Nephron progenitor cell (in vitro differentiated cells): ENCODE data around the gene OASL.

Experiments
- DNase-seq: peaks from one replicate; pipeline ENCODE4 v3.0.0; 2021
- H3K27ac Mint-ChIP-seq: 2 replicates; pipeline ENCODE4 v1.8.0; 2021; ENCODE audit warnings: mild to moderate bottlenecking, moderate library complexity, mixed read lengths
- H3K27me3 Mint-ChIP-seq: 2 replicates; pipeline ENCODE4 v1.8.0; 2021; ENCODE audit warnings: mild to moderate bottlenecking, low read depth, mixed read lengths; ENCODE audit not compliant: poor library complexity
- H3K36me3 Mint-ChIP-seq: 2 replicates; pipeline ENCODE4 v1.8.0; 2021; ENCODE audit warnings: low read depth, mixed read lengths
- H3K4me1 Mint-ChIP-seq: 2 replicates; pipeline ENCODE4 v1.8.0; 2021; ENCODE audit warnings: mixed read lengths
- H3K4me3 Mint-ChIP-seq: 2 replicates; pipeline ENCODE4 v1.8.0; 2021; ENCODE audit warnings: mild to moderate bottlenecking, moderate library complexity, mixed read lengths
- H3K9me3 Mint-ChIP-seq: 2 replicates; pipeline ENCODE4 v1.8.0; 2021; ENCODE audit warnings: mild to moderate bottlenecking, moderate library complexity, mixed read lengths
- TF ChIP-seq, protein P1 (sequence below): fragments of 200-600 bp; sonication (generic); IDR thresholded peaks from 2 replicates; pipeline ENCODE4 v1.5.0; 2021; ENCODE audit warnings: antibody characterized with exemption

Gene OASL

DNA sequence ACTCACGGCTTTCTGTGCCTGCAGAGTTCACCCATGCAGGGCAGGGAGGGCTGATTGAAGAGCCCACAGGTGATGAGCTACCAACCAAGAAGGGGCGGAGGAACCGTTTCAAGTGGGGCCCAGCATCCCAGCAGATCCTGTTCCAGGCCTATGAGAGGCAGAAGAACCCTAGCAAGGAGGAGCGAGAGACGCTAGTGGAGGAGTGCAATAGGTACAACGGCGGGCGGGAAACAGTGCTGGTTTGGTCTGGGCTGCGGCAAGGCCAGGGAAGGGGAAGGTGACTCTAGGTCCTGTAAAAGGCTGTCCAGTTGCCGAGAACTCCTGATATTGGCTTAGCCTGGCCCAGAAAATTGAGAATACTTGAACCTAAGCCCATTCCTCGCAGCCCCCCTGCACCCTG, 45.5 kb downstream of the OASL start:
- no peak for DNase-seq
- no peaks in the 10 kb centered on the region for H3K36me3 Mint-ChIP-seq
- H3K4me3 Mint-ChIP-seq: no peak overlapping the region
- H3K27me3 Mint-ChIP-seq: peaks cover 34% of the 10 kb centered on the region
- peak overlapping the region; percentile 67 for H3K27ac Mint-ChIP-seq
- no peaks in the 10 kb centered on the region for H3K9me3 Mint-ChIP-seq
- TF ChIP-seq, protein P1, sequence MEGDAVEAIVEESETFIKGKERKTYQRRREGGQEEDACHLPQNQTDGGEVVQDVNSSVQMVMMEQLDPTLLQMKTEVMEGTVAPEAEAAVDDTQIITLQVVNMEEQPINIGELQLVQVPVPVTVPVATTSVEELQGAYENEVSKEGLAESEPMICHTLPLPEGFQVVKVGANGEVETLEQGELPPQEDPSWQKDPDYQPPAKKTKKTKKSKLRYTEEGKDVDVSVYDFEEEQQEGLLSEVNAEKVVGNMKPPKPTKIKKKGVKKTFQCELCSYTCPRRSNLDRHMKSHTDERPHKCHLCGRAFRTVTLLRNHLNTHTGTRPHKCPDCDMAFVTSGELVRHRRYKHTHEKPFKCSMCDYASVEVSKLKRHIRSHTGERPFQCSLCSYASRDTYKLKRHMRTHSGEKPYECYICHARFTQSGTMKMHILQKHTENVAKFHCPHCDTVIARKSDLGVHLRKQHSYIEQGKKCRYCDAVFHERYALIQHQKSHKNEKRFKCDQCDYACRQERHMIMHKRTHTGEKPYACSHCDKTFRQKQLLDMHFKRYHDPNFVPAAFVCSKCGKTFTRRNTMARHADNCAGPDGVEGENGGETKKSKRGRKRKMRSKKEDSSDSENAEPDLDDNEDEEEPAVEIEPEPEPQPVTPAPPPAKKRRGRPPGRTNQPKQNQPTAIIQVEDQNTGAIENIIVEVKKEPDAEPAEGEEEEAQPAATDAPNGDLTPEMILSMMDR: no peak
- H3K4me1 Mint-ChIP-seq: peaks cover 4% of the 10 kb centered on the region

DNA sequence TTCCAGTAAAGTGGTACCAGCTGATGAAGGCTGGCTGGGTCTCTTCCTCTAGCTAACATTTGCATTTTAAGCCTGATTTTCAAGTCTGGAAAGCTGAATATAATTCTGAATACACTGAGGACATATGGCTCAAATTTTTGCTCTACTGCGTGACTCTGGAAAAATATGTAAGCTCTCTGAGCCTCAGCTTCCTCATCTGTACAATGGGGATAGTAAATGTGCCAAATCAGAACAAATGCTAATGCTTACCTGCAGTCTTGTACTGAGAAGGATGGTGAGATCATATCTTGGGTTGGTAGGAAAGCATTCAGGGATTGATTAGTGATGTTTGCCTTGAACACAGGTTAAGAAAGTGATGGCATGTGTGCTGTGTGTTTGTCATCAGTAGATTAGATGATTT, 46.1 kb downstream of the OASL start:
- Mint-ChIP-seq H3K27me3 (peaks cover 35% of the 10 kb centered on the region), H3K27ac (no peak overlapping the region), H3K36me3 (no peaks in the 10 kb centered on the region), H3K4me1 (no peaks in the 10 kb centered on the region), H3K4me3 (no peak overlapping the region), H3K9me3 (no peaks in the 10 kb centered on the region)
- no peak for DNase-seq
- TF ChIP-seq, protein P1: no peak

DNA sequence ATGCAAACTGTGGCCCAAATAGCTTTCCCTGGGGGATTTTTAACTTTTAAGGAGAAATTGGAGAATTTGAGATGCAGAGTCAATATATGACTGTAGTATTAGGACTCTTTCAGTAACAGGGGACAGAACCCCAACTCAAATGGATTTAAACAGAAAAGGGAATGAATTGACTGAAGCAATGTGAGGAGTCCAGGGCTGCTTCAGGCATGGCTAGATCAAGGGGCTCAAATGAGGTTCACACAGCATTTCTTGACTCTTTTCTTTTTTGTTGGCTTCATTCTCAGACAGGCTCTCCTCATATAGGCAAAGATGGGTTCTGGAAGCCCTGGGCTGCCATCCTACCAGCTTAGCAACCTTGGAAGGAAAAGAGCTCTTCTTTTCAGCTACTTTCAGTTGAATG, 47.1 kb downstream of the OASL start:
- no peak for DNase-seq
- H3K27me3 Mint-ChIP-seq: peaks cover 35% of the 10 kb centered on the region
- H3K27ac Mint-ChIP-seq: no peak overlapping the region
- no peaks in the 10 kb centered on the region for H3K4me1 Mint-ChIP-seq
- H3K9me3 Mint-ChIP-seq: no peaks in the 10 kb centered on the region
- H3K4me3 Mint-ChIP-seq: no peak overlapping the region
- no peaks in the 10 kb centered on the region for H3K36me3 Mint-ChIP-seq
- TF ChIP-seq, protein P1: no peak

DNA sequence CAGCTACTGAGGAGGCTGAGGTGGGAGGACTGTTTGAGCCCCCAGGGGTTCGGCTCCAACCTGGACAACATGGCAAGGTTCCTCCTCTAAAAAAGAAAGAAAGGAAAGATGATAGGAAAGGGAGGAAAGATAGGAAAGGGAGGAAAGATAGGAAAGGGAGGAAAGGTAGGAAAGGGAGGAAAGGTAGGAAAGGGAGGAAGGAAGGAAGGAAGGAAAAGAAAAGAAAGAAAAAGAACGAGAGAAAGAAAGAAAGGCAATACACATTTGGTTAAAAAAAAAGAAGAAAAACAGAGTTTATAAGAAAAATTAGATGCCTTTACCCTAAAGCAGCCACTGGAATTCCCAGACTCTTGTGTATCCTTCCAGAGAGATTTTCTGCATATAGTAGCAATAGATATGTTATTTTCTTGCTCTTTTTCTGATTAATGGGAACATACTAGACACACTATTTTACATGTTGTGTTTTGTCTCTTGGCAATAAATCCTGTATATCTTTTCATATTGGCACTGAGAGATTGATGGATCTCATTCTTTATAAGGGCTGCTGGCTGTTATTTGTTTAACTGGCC, 48.5 kb downstream of the OASL start:
- no peak for DNase-seq
- TF ChIP-seq, protein P1: no peak
- no peaks in the 10 kb centered on the region for H3K4me1 Mint-ChIP-seq

DNA sequence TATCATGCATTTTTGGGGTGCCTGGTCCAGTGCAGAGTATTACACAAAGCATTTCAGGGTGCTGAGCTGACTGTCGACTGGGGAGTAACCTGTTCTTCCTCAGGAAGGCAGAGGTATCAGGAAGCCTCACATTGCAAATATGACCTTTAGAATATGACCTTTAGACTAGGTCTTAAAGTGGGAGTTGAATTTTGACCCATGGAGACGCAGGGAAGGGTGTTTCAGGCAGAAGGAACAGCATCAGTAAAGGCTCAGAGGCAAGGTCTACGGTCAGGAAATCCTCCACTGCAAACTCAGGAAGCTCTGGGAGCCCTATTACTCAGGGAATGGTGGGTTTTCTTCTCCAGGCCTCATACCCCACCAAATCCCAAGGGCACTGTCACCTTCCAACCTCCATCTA, 49.4 kb downstream of the OASL start:
- Mint-ChIP-seq H3K4me3 (no peak overlapping the region), H3K27me3 (peaks cover 38% of the 10 kb centered on the region), H3K9me3 (no peaks in the 10 kb centered on the region), H3K27ac (no peak overlapping the region), H3K4me1 (no peaks in the 10 kb centered on the region), H3K36me3 (no peaks in the 10 kb centered on the region)
- TF ChIP-seq, protein P1: no peak
- no peak for DNase-seq

More for the DNA sequence above, 48.5 kb downstream of the OASL start:
- H3K4me3 Mint-ChIP-seq: no peak overlapping the region
- peaks cover 38% of the 10 kb centered on the region for H3K27me3 Mint-ChIP-seq
- no peak overlapping the region for H3K27ac Mint-ChIP-seq
- no peaks in the 10 kb centered on the region for H3K36me3 Mint-ChIP-seq
- no peaks in the 10 kb centered on the region for H3K9me3 Mint-ChIP-seq

DNA sequence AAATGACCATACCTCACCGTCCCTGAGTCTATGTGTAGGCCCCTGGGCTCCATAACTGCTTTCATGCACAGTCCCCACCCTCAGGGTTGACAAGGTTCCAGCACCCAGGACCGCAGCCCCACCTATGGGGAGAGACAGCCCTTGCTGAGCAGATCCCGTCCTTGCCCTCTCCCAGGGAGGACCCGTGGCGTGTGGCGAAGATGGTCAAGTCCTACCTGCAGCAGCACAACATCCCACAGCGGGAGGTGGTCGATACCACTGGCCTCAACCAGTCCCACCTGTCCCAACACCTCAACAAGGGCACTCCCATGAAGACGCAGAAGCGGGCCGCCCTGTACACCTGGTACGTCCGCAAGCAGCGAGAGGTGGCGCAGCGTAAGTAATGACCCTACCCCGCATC, 50.4 kb downstream of the OASL start:
- H3K36me3 Mint-ChIP-seq: no peaks in the 10 kb centered on the region
- H3K9me3 Mint-ChIP-seq: no peaks in the 10 kb centered on the region
- DNase-seq: no peak
- peaks cover 35% of the 10 kb centered on the region for H3K27me3 Mint-ChIP-seq
- peaks cover 8% of the 10 kb centered on the region for H3K4me1 Mint-ChIP-seq
- no peak overlapping the region for H3K27ac Mint-ChIP-seq
- TF ChIP-seq, protein P1: no peak
- no peak overlapping the region for H3K4me3 Mint-ChIP-seq
